Type B pancreatic cell (in vitro differentiated cells): Measurements from ENCODE around the gene KAT5. TPM values are rescaled to one million over a fixed set of nuclear protein-coding genes. Genes with fewer than 3 reads are reported as not detected.

Source experiments
- DNase-seq: peaks from one replicate; pipeline ENCODE4 v3.0.0; 2021; ENCODE audit warnings: mixed read lengths; ENCODE audit not compliant: unreplicated experiment; ENCODE audit errors: extremely low spot score
- H3K27ac Mint-ChIP-seq: 2 replicates; pipeline ENCODE4 v1.8.0; 2021; ENCODE audit warnings: mild to moderate bottlenecking, mixed read lengths
- H3K27me3 Mint-ChIP-seq: 2 replicates; pipeline ENCODE4 v1.8.0; 2021; ENCODE audit warnings: mixed read lengths
- H3K36me3 Mint-ChIP-seq: 2 replicates; pipeline ENCODE4 v1.8.0; 2021; ENCODE audit warnings: mixed read lengths
- H3K4me1 Mint-ChIP-seq: one replicate; pipeline ENCODE4 v1.8.0; 2021; ENCODE audit warnings: mixed read lengths; ENCODE audit not compliant: unreplicated experiment
- H3K4me3 Mint-ChIP-seq: 2 replicates; pipeline ENCODE4 v1.8.0; 2021; ENCODE audit warnings: mild to moderate bottlenecking, mixed read lengths
- H3K9me3 Mint-ChIP-seq: 2 replicates; pipeline ENCODE4 v1.8.0; 2021; ENCODE audit warnings: mixed read lengths
- total RNA-seq: library from RNA; stranded (reverse); gene quantifications from 2 replicates; pipeline ENCODE4 v1.2.1, GENCODE V29; 2021; ENCODE audit warnings: low replicate concordance
- TF ChIP-seq, protein P1 (sequence below): fragments of 200-600 bp; sonication (generic); conservative IDR thresholded peaks from 2 replicates; pipeline ENCODE4 v1.5.0; 2021; ENCODE audit warnings: antibody characterized with exemption, mild to moderate bottlenecking

KAT5 gene
- total RNA-seq, 1 donor from 2014 or later = 61.7 TPM

DNA sequence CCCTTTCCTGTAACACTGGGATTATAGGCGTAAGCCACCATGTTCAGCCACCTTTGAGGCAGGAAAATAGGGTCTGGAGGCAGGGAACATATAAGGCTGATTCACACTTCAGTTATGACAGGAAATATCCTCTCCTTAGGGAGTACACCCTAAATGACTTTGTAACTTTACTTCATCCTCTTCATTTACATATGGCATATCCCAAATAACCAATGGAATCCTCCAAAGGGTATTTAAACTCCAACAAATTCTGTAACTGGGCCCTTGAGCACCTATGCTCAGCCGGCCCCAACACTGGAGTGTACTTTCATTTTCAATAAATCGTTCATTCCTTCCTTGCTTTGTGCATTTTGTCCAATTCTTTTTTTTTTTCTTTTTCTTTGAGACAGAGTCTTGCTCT is 1.6 kb upstream of the KAT5 start:
- Mint-ChIP-seq H3K9me3 (no peaks in the 10 kb centered on the region), H3K4me3 (no peak overlapping the region), H3K4me1 (peaks cover 9% of the 10 kb centered on the region), H3K36me3 (peaks cover 13% of the 10 kb centered on the region), H3K27ac (peak overlapping the region; percentile 17), H3K27me3 (peaks cover 3% of the 10 kb centered on the region)
- no peak for DNase-seq
- TF ChIP-seq, protein P1, sequence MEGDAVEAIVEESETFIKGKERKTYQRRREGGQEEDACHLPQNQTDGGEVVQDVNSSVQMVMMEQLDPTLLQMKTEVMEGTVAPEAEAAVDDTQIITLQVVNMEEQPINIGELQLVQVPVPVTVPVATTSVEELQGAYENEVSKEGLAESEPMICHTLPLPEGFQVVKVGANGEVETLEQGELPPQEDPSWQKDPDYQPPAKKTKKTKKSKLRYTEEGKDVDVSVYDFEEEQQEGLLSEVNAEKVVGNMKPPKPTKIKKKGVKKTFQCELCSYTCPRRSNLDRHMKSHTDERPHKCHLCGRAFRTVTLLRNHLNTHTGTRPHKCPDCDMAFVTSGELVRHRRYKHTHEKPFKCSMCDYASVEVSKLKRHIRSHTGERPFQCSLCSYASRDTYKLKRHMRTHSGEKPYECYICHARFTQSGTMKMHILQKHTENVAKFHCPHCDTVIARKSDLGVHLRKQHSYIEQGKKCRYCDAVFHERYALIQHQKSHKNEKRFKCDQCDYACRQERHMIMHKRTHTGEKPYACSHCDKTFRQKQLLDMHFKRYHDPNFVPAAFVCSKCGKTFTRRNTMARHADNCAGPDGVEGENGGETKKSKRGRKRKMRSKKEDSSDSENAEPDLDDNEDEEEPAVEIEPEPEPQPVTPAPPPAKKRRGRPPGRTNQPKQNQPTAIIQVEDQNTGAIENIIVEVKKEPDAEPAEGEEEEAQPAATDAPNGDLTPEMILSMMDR = no peak

DNA sequence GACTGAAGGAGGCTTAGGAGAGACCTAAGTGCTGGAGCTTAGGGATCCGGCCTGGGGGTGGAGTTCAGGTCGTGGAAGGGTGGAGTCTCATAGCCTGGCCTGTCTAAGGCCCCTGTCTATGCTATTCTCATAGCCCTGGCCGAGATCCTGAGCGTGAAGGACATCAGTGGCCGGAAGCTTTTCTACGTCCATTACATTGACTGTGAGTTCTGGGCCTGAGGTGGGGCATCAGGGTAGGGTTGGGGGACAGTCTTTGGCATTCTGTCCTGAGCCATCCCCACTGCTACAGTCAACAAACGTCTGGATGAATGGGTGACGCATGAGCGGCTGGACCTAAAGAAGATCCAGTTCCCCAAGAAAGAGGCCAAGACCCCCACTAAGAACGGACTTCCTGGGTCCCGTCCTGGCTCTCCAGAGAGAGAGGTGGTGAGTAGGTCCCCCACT is 603 bp downstream of the KAT5 start:
- peak overlapping the region; percentile 100 for H3K27ac Mint-ChIP-seq
- peak overlapping the region; percentile 94 for H3K4me3 Mint-ChIP-seq
- peaks cover under 1% of the 10 kb centered on the region for H3K27me3 Mint-ChIP-seq
- H3K9me3 Mint-ChIP-seq = no peaks in the 10 kb centered on the region
- peaks cover 17% of the 10 kb centered on the region for H3K36me3 Mint-ChIP-seq
- DNase-seq = no peak
- peaks cover 9% of the 10 kb centered on the region for H3K4me1 Mint-ChIP-seq
- TF ChIP-seq, protein P1 = no peak

DNA sequence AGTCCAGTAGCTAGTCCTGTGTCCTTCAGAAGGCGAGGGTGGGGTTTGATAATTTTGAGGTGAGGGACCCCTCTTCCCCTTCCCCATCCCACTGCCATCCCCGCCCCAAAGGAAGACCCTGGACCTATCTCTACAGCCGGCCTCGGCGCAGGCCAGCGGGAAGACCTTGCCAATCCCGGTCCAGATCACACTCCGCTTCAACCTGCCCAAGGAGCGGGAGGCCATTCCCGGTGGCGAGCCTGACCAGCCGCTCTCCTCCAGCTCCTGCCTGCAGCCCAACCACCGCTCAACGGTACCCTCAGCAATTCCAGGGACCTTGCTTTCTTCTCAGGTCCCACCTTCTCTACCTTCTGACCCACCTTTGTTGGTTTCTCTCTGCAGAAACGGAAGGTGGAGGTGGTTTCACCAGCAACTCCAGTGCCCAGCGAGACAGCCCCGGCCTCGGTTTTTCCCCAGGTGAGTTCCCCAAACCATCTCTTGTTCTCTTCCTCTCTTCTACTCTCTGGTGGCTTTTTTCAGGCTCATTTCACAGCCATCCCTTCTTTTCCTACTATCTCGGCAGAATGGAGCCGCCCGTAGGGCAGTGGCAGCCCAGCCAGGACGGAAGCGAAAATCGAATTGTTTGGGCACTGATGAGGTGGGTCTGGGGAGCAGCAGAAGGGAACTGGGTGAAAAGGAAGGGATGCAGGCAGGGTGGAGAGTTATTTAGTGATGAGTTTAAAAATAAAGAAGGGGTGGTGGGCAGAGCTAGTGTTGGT is 1.3 kb downstream of the KAT5 start:
- H3K36me3 Mint-ChIP-seq = peaks cover 17% of the 10 kb centered on the region

DNA sequence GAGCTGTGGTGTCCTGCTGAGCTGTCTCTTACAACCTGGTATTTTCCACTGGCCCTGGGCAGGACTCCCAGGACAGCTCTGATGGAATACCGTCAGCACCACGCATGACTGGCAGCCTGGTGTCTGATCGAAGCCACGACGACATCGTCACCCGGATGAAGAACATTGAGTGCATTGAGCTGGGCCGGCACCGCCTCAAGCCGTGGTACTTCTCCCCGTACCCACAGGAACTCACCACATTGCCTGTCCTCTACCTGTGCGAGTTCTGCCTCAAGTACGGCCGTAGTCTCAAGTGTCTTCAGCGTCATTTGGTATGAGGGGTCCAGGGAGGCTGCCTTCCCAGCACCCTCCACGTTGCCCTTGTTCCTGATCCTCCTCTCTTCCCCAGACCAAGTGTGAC is 2.4 kb downstream of the KAT5 start:
- Mint-ChIP-seq H3K4me1 (peaks cover 9% of the 10 kb centered on the region), H3K4me3 (peak overlapping the region; percentile 34), H3K27me3 (no peaks in the 10 kb centered on the region), H3K9me3 (no peaks in the 10 kb centered on the region), H3K27ac (no peak overlapping the region), H3K36me3 (peaks cover 17% of the 10 kb centered on the region)
- DNase-seq = no peak
- TF ChIP-seq, protein P1 = no peak

More for the DNA sequence above, 1.3 kb downstream of the KAT5 start:
- Mint-ChIP-seq H3K9me3 (no peaks in the 10 kb centered on the region), H3K27me3 (no peaks in the 10 kb centered on the region), H3K4me1 (peaks cover 9% of the 10 kb centered on the region), H3K27ac (peak overlapping the region; percentile 43), H3K4me3 (peak overlapping the region; percentile 79)
- no peak for DNase-seq
- TF ChIP-seq, protein P1 = no peak

DNA sequence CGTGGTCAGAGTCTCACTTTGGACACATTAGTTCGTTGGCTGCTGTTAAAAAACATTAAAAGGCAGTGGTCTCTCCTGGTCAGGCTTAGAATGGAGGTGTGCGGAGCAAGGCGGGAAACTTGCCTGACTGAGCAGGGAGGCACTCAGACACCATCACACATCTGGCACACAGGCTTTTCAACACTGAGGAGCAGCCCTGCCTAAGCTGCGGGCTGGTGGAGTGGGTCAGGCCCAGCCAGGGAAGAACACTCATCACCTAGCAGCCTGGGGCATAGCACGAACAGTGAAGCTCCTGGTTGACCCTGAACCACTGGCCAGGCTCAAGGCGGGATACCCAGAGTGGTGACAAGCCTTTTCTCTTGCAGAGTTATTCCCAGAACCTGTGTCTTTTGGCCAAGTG is 4.2 kb downstream of the KAT5 start:
- Mint-ChIP-seq H3K36me3 (peaks cover 17% of the 10 kb centered on the region), H3K27me3 (no peaks in the 10 kb centered on the region), H3K4me3 (peak overlapping the region; percentile 71), H3K9me3 (no peaks in the 10 kb centered on the region), H3K4me1 (peaks cover 9% of the 10 kb centered on the region), H3K27ac (peak overlapping the region; percentile 17)
- TF ChIP-seq, protein P1 = no peak
- DNase-seq = no peak
